Loucy (cell line): ENCODE results near the gene PCBD1.
A peak's percentile ranks its signal among the peaks of the same experiment; 100 is the strongest.

Source experiments
- H2AFZ ChIP-seq: fragments of 200-600 bp; sonication (generic); 2 replicates; pipeline ENCODE4 v1.6.0; 2016; ENCODE audit warnings: antibody characterized with exemption, mild to moderate bottlenecking, low read length, moderate library complexity
- H3F3A ChIP-seq: fragments of 200-600 bp; 2 replicates; pipeline ENCODE4 v1.6.0; 2016; ENCODE audit warnings: antibody characterized with exemption, low read depth, mild to moderate bottlenecking
- H3K27me3 ChIP-seq: fragments of 200-600 bp; sonication (generic); 2 replicates; pipeline ENCODE4 v1.6.1; 2014; ENCODE audit warnings: low read length, mild to moderate bottlenecking; ENCODE audit not compliant: insufficient read depth, poor library complexity, severe bottlenecking
- H3K36me3 ChIP-seq: fragments of 200-600 bp; sonication (generic); 2 replicates; pipeline ENCODE4 v1.6.1; 2016; ENCODE audit warnings: low read length; ENCODE audit not compliant: insufficient read depth
- H3K4me1 ChIP-seq: fragments of 200-600 bp; sonication (generic); 2 replicates; pipeline ENCODE4 v1.5.1; 2014; ENCODE audit warnings: low read length, mild to moderate bottlenecking; ENCODE audit not compliant: insufficient read depth, poor library complexity, severe bottlenecking
- H3K4me2 ChIP-seq: fragments of 200-600 bp; sonication (generic); 2 replicates; pipeline ENCODE4 v1.6.0; 2014; ENCODE audit warnings: antibody characterized with exemption, low read length, low read depth, mild to moderate bottlenecking; ENCODE audit not compliant: poor library complexity, severe bottlenecking
- H3K4me3 ChIP-seq: fragments of 200-600 bp; sonication (generic); 2 replicates; pipeline ENCODE4 v1.5.1; 2014; ENCODE audit warnings: low read length, mild to moderate bottlenecking, mixed read lengths; ENCODE audit not compliant: poor library complexity, severe bottlenecking
- H3K79me2 ChIP-seq: fragments of 200-600 bp; sonication (generic); 2 replicates; pipeline ENCODE4 v1.6.1; 2014; ENCODE audit warnings: low read length; ENCODE audit not compliant: insufficient read depth
- H3K9ac ChIP-seq: fragments of 200-600 bp; sonication (generic); 2 replicates; pipeline ENCODE4 v1.6.0; 2014; ENCODE audit warnings: mild to moderate bottlenecking, low read depth, low read length, moderate library complexity; ENCODE audit not compliant: poor library complexity, severe bottlenecking
- H3K9me2 ChIP-seq: fragments of 200-600 bp; sonication (generic); replicated peaks from 2 replicates; pipeline ENCODE4 v1.6.1; 2016; ENCODE audit warnings: low read depth, low read length, mixed read lengths
- H3K9me3 ChIP-seq: fragments of 200-600 bp; sonication (generic); 2 replicates; pipeline ENCODE4 v1.6.1; 2014; ENCODE audit warnings: mild to moderate bottlenecking, antibody characterized with exemption, low read length, low read depth; ENCODE audit not compliant: insufficient read depth
- H4K20me1 ChIP-seq: fragments of 200-600 bp; sonication (generic); 2 replicates; pipeline ENCODE4 v1.6.0; 2014; ENCODE audit warnings: antibody characterized with exemption, low read length, mild to moderate bottlenecking; ENCODE audit not compliant: insufficient read depth, poor library complexity, severe bottlenecking
- EZH2phosphoT487 ChIP-seq: fragments of 200-600 bp; IDR thresholded peaks from 2 replicates; pipeline ENCODE4 v1.6.1; 2018; ENCODE audit warnings: antibody characterized with exemption, mild to moderate bottlenecking, moderate library complexity, borderline replicate concordance
- TF ChIP-seq, protein P1 (sequence below): fragments of 200-600 bp; sonication (generic); conservative IDR thresholded peaks from 2 replicates; pipeline ENCODE4 v1.5.1; 2014; ENCODE audit warnings: mild to moderate bottlenecking, antibody characterized with exemption, low read length

PCBD1 gene

DNA sequence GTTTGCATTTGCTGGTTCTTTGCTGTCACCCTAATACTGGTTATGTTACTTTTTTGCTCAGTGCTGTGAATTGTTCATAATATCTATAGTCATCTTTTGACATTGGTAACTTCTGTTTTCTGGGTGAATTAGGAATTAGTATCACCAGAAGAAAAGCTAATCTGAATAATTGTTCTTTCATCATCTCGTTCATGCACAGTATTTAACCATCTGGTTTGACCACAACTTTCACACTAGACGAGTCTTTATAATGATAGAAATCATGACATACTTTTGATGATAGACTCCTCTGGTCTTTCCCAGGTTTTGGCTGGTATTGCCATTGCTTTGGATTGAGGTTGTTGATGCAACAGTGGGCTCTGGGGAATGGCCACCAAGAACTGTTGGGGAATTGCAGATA is 47.5 kb downstream of the PCBD1 start:
- Histone ChIP-seq H3K9me3 (0 out of 2 replicates have a peak, but pooled peaks cover 5% of the 10 kb centered on the region), H3K4me1 (peaks cover 10% of the 10 kb centered on the region), H2AFZ (no peak overlapping the region), H3K9ac (no peak overlapping the region), H3K4me2 (peak overlapping the region; percentile 17), H4K20me1 (no peaks in the 10 kb centered on the region), H3F3A (no peaks in the 10 kb centered on the region), H3K4me3 (no peak overlapping the region), H3K36me3 (peaks cover 10% of the 10 kb centered on the region; the same call in 1 of the 2 replicates), H3K27me3 (no peaks in the 10 kb centered on the region), H3K79me2 (0 out of 2 replicates have a peak, but pooled peaks cover 5% of the 10 kb centered on the region), H3K9me2 (no peaks in the 10 kb centered on the region)
- TF ChIP-seq EZH2phosphoT487 = no peak
- TF ChIP-seq, protein P1, sequence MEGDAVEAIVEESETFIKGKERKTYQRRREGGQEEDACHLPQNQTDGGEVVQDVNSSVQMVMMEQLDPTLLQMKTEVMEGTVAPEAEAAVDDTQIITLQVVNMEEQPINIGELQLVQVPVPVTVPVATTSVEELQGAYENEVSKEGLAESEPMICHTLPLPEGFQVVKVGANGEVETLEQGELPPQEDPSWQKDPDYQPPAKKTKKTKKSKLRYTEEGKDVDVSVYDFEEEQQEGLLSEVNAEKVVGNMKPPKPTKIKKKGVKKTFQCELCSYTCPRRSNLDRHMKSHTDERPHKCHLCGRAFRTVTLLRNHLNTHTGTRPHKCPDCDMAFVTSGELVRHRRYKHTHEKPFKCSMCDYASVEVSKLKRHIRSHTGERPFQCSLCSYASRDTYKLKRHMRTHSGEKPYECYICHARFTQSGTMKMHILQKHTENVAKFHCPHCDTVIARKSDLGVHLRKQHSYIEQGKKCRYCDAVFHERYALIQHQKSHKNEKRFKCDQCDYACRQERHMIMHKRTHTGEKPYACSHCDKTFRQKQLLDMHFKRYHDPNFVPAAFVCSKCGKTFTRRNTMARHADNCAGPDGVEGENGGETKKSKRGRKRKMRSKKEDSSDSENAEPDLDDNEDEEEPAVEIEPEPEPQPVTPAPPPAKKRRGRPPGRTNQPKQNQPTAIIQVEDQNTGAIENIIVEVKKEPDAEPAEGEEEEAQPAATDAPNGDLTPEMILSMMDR = no peak

DNA sequence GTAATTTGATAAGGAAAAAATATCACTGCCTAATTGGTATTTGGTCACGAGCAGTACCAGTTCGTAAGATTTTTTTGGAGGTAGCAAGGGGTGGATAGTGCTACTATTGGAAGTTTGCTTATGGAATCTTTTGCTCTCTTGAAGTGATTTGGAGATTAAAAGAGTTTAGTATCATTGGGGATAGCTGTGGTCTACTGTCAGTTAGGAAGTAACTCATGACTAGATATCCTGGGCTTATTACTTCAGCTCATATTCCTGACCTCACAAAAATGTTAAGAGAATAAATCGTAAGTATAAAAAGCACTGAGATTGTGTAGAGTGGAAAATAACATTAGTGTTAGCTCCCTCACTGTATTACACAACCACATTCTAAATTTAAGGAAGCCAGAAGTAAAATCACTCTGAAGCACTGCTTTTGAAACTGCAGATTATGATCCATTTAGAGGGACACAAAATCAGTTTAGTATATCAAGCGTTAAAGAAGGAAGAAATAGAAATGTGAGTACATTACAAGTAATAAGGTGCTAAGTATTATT is 50.0 kb downstream of the PCBD1 start:
- Histone ChIP-seq H3K4me2 (no peak overlapping the region), H3K9me2 (no peaks in the 10 kb centered on the region), H3K4me1 (peaks cover 14% of the 10 kb centered on the region), H3K79me2 (0 out of 2 replicates have a peak, but pooled peaks cover 5% of the 10 kb centered on the region), H4K20me1 (no peaks in the 10 kb centered on the region), H3K27me3 (no peaks in the 10 kb centered on the region), H2AFZ (no peak overlapping the region), H3K9ac (no peak overlapping the region), H3K36me3 (no peaks in the 10 kb centered on the region), H3K9me3 (0 out of 2 replicates have a peak, but pooled peaks cover 5% of the 10 kb centered on the region), H3F3A (no peaks in the 10 kb centered on the region), H3K4me3 (no peak overlapping the region)
- TF ChIP-seq EZH2phosphoT487 = no peak
- TF ChIP-seq, protein P1 = no peak

DNA sequence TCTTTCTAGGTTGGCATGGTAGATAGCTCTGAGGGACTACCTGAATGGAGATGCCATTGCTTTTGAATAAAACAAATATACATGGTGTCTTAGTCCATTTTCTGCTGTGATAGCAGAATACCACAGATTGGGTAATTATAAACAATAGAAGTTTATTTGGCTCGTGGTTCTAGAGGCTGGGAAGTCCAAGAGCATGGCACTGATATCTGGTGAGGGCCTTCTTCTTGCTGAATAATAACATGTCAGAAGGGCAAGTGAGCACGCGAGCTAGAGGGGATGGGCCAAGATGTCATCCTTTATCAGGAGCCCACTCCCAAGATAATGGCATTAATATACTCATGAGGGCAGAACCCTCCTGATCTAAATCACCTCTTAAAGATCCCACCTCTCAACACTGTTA is 50.7 kb downstream of the PCBD1 start:
- H4K20me1 ChIP-seq = no peaks in the 10 kb centered on the region

More for the DNA sequence above, 50.7 kb downstream of the PCBD1 start:
- Histone ChIP-seq H3K36me3 (no peaks in the 10 kb centered on the region), H3K4me3 (no peak overlapping the region), H3K79me2 (0 out of 2 replicates have a peak, but pooled peaks cover 4% of the 10 kb centered on the region), H3K4me1 (peaks cover 17% of the 10 kb centered on the region), H2AFZ (no peak overlapping the region), H3F3A (no peaks in the 10 kb centered on the region), H3K9me2 (no peaks in the 10 kb centered on the region), H3K9ac (no peak overlapping the region), H3K9me3 (0 out of 2 replicates have a peak, but pooled peaks cover 5% of the 10 kb centered on the region), H3K4me2 (no peak overlapping the region), H3K27me3 (no peaks in the 10 kb centered on the region)
- TF ChIP-seq, protein P1 = no peak
- no peak for TF ChIP-seq EZH2phosphoT487
